ENCODE results near the gene DIABLO.

The DIABLO gene

DNA sequence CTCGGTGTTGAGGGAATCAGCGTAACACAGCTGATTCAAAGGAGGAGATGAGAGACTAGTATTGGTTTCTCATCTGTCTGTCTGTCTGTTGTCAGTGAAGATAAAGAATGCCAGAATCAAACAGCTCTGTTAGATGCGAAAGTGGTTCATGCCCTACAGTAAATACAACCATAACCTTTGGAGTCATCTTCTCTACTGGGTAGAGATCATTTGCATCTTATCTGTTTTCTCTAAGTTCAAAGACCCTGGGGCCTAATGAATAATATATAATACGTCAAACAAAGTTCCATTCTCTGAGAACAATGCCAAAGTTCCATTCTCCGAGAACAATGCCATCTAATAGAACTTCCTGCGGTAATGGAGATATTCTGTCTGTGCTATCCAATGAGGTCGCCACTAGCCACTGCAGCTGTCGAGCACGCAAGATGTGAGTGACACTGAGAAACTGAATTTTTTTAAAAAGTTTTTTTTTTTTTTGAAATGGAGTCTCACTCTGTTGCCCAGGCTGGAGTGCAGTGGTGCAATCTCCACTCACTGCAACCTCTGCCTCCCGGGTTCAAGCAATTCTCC, 58.4 kb downstream of the DIABLO start:
- Histone ChIP-seq H3K9ac (ENCODE audit: low read length) (no peak overlapping the region), H3K27ac (ENCODE audit: low read length) (no peak overlapping the region), H3K27me3 (replicated peaks; ENCODE audit: insufficient read depth, low read length) (no peaks in the 10 kb centered on the region), H3F3A (ENCODE audit: insufficient read depth, low read length) (no peaks in the 10 kb centered on the region), H3K79me2 (ENCODE audit: low read length) (no peaks in the 10 kb centered on the region), H4K20me1 (ENCODE audit: insufficient read depth, low read length) (no peaks in the 10 kb centered on the region), H3K36me3 (replicated peaks; ENCODE audit: insufficient read depth, low read length) (no peaks in the 10 kb centered on the region), H3K9me3 (replicated peaks; ENCODE audit: insufficient read depth, low read length) (no peaks in the 10 kb centered on the region), H3K9me2 (replicated peaks; ENCODE audit: insufficient read depth, low read length) (no peaks in the 10 kb centered on the region), H3K4me2 (ENCODE audit: low read depth, low read length) (no peak overlapping the region), H3K4me1 (ENCODE audit: low read length) (no peaks in the 10 kb centered on the region), H3K4me3 (ENCODE audit: low read length) (no peak overlapping the region), H2AFZ (ENCODE audit: low read length) (no peak overlapping the region)
- TF ChIP-seq EZH2 (optimal IDR thresholded peaks at IDR 0.05; ENCODE audit: low read depth, low read length), result no peak
- TF ChIP-seq CTCF (IDR thresholded peaks at IDR 0.05; ENCODE audit: low read length), result no peak
- TF ChIP-seq EZH2phosphoT487 (IDR thresholded peaks at IDR 0.05; ENCODE audit: low read length), result no peak
- no peak for DNase-seq

GRCh38 chr12:122166422-122167349, 59.2 kb downstream of the DIABLO start:
- Histone ChIP-seq H3K4me1 (ENCODE audit: low read length) (no peaks in the 10 kb centered on the region), H2AFZ (ENCODE audit: low read length) (no peak overlapping the region), H3K27me3 (replicated peaks; ENCODE audit: insufficient read depth, low read length) (no peaks in the 10 kb centered on the region), H3K79me2 (ENCODE audit: low read length) (no peaks in the 10 kb centered on the region), H4K20me1 (ENCODE audit: insufficient read depth, low read length) (no peaks in the 10 kb centered on the region), H3K9ac (ENCODE audit: low read length) (no peak overlapping the region), H3K9me3 (replicated peaks; ENCODE audit: insufficient read depth, low read length) (no peaks in the 10 kb centered on the region), H3K27ac (ENCODE audit: low read length) (no peak overlapping the region), H3K9me2 (replicated peaks; ENCODE audit: insufficient read depth, low read length) (no peaks in the 10 kb centered on the region), H3F3A (ENCODE audit: insufficient read depth, low read length) (no peaks in the 10 kb centered on the region), H3K36me3 (replicated peaks; ENCODE audit: insufficient read depth, low read length) (no peaks in the 10 kb centered on the region), H3K4me2 (ENCODE audit: low read depth, low read length) (no peak overlapping the region), H3K4me3 (ENCODE audit: low read length) (no peak overlapping the region)
- DNase-seq, result no peak
- no peak for TF ChIP-seq EZH2phosphoT487 (IDR thresholded peaks at IDR 0.05; ENCODE audit: low read length)
- TF ChIP-seq CTCF (IDR thresholded peaks at IDR 0.05; ENCODE audit: low read length), result no peak

DNA sequence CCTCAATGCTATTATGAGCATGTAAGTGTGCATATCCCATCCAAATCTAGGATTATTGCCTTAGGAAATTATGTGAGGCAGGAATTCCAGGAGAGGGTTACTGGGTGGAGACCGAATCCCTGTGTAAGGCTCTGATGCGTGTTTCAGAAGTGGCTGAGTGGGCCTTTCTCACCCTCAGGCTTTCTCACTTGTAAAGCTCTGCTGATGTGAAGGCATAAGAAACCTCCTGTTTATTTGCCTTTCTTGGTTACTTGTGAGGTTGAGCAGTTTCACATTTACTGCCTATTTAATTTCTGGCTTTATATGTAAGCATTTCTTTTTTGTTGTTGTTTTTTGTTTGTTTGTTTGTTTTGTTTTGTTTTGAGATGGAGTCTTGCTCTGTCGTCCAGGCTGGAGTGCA, 62.9 kb downstream of the DIABLO start:
- Histone ChIP-seq H3K4me3 (ENCODE audit: low read length) (no peak overlapping the region), H3K9me2 (replicated peaks; ENCODE audit: insufficient read depth, low read length) (no peaks in the 10 kb centered on the region), H2AFZ (ENCODE audit: low read length) (no peak overlapping the region), H3F3A (ENCODE audit: insufficient read depth, low read length) (no peaks in the 10 kb centered on the region), H3K9ac (ENCODE audit: low read length) (no peak overlapping the region), H3K9me3 (replicated peaks; ENCODE audit: insufficient read depth, low read length) (no peaks in the 10 kb centered on the region), H3K27ac (ENCODE audit: low read length) (no peak overlapping the region), H3K4me2 (ENCODE audit: low read depth, low read length) (no peak overlapping the region), H3K27me3 (replicated peaks; ENCODE audit: insufficient read depth, low read length) (no peaks in the 10 kb centered on the region), H3K79me2 (ENCODE audit: low read length) (no peaks in the 10 kb centered on the region), H3K36me3 (replicated peaks; ENCODE audit: insufficient read depth, low read length) (no peaks in the 10 kb centered on the region), H4K20me1 (ENCODE audit: insufficient read depth, low read length) (no peaks in the 10 kb centered on the region), H3K4me1 (ENCODE audit: low read length) (no peaks in the 10 kb centered on the region)
- DNase-seq, result no peak
- no peak for TF ChIP-seq EZH2 (optimal IDR thresholded peaks at IDR 0.05; ENCODE audit: low read depth, low read length)
- no peak for TF ChIP-seq EZH2phosphoT487 (IDR thresholded peaks at IDR 0.05; ENCODE audit: low read length)
- TF ChIP-seq CTCF (IDR thresholded peaks at IDR 0.05; ENCODE audit: low read length), result no peak

All from MM.1S (cell line).